ENCODE results near the gene CD177.

- no peak for TF ChIP-seq CTCF (IDR thresholded peaks at IDR 0.05; ENCODE audit: low read depth, low read length)
- no peak for TF ChIP-seq EZH2phosphoT487 (IDR thresholded peaks at IDR 0.05; ENCODE audit: low read depth)
These were observed 34.6 kb upstream of the CD177 start for GRCh38 chr19:43318796-43319314.

Data from OCI-LY3 (cell line).